Bronchial smooth muscle cell (primary cell): ENCODE data around the gene CLEC2D. TPM values are rescaled to one million over a fixed set of nuclear protein-coding genes. Genes with fewer than 3 reads are reported as not detected.

Experiments used
- total RNA-seq: library from RNA; depleted of rRNA; stranded (reverse); fragments of >200 nt; gene quantifications from 2 replicates; pipeline ENCODE4 v1.2.1, GENCODE V29; 2014

The CLEC2D gene, protein sequence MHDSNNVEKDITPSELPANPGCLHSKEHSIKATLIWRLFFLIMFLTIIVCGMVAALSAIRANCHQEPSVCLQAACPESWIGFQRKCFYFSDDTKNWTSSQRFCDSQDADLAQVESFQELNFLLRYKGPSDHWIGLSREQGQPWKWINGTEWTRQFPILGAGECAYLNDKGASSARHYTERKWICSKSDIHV
- 1.7 TPM in 2 replicates for total RNA-seq

DNA sequence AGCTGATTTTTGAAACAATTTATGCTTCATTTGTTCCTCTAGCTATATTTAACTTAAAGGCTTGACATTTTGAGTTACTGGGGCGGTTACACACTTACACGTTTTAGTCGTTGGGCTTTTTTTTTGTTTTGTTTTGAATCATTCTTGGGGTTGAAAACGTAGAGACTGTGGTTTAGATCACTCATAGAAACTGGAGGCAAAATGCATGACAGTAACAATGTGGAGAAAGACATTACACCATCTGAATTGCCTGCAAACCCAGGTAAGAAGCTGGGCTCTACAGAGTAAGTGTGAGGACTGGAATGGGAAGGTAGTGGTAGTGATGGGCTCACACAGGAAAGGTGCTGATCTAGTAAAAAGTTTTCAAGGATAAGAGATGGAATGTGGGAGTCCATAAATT is at the start of gene CLEC2D:
Gene CLEC2D, plus strand, starts transcription at position 180 of the 400 bp plus-strand sequence. Its CDS starts 22 bp downstream, at position 202.

DNA sequence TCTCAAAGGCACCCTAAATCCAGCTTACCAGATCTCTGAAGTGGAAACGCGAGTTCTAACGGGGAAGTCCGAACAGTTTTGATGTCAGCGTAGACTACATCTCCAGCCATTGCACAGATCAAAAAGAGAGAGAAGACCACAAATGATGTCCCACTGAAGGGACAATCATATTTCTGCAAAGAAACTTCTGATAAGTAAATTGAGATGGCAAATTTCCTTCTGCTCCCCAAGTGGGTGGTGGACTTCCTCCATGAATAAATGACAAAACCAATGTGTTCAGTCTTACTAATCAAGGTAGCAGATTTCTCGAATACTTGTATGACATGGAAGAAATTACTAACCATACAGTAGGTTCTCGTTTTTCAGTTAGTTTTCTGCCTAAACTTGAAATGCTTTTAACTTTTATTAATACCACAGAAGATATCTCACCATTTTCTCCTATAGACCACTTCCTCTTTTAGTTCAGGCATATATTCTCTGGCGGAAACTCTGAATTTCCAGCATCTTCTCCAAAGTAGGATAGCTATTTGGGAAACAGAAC is 63.5 kb downstream of the CLEC2D start, which contains the start of gene CLECL1:
Gene CLECL1, minus strand, starts transcription at position 177 of the 541 bp plus-strand sequence.

Other genes with a start within 250 kb of the CLEC2D start
- not detected in 2 replicates for gene KLRB1, start 61.8 kb upstream of the CLEC2D start, total RNA-seq
- not detected in 2 replicates for gene CLECL1, start 63.4 kb downstream of the CLEC2D start, total RNA-seq
- gene CD69, start 91.2 kb downstream of the CLEC2D start, total RNA-seq, result not detected in 2 replicates
- gene KLRF1, start 157.8 kb downstream of the CLEC2D start, total RNA-seq, result 0.47 TPM in 1 of 2 replicates, not detected in the other
- gene CLEC2B, start 199.6 kb downstream of the CLEC2D start, total RNA-seq, result 5.4 and 20.8 TPM in 2 replicates
- gene KLRF2, start 211.8 kb downstream of the CLEC2D start, total RNA-seq, result not detected in 2 replicates